K562 (cell line): ENCODE data around the gene RTL1. TPM values are rescaled to one million over a fixed set of nuclear protein-coding genes. Genes with fewer than 3 reads are reported as not detected.

Experiments used
- FOXK2 ChIP-seq, 2 experiments: fragments of 450-650 bp; IDR thresholded peaks in 1 of 2; conservative IDR thresholded peaks in 1 of 2; 2 replicates each; pipeline ENCODE4 v1.6.1; 2016; ENCODE audit warnings: low read depth in 2 of 2, mild to moderate bottlenecking in 1 of 2
- MCM7 ChIP-seq, 2 experiments: fragments of 450-650 bp; IDR thresholded peaks; 2 replicates each; pipeline ENCODE4 v1.6.1; 2016 to 2018
- MTA1 ChIP-seq: fragments of 450-650 bp; IDR thresholded peaks from 2 replicates; pipeline ENCODE4 v1.6.1; 2017; ENCODE audit warnings: borderline replicate concordance
- MYC ChIP-seq, 2 experiments: fragments of 250-450 bp in 1 of 2; sonication (Bioruptor Pico) in 1 of 2; IDR thresholded peaks; 2 replicates each; pipeline versions ENCODE4 v1.5.1 to v1.6.1; 2012 to 2021; ENCODE audit warnings: low read depth in 2 of 2, borderline replicate concordance in 1 of 2, improper control_type of control experiment in 1 of 2, low read length in 1 of 2, mild to moderate bottlenecking in 1 of 2, moderate library complexity in 1 of 2
- NR2C1 ChIP-seq, 2 experiments: fragments of 450-650 bp; IDR thresholded peaks; 2 replicates each; pipeline ENCODE4 v1.6.1; 2017; ENCODE audit warnings: mild to moderate bottlenecking in 2 of 2, antibody characterized with exemption in 1 of 2, inconsistent platforms in 1 of 2, missing compliant biosample characterization in 1 of 2, missing genetic modification characterization in 1 of 2
- NUFIP1 ChIP-seq: fragments of 450-650 bp; IDR thresholded peaks from 2 replicates; pipeline ENCODE4 v1.6.1; 2018; ENCODE audit not compliant: partially characterized antibody
- ZNF311 ChIP-seq: fragments of 250-450 bp; sonication (Bioruptor Pico); IDR thresholded peaks from 2 replicates; pipeline ENCODE4 v1.4.0; 2020; ENCODE audit warnings: mild to moderate bottlenecking, moderate library complexity
- polyA plus RNA-seq, 8 experiments: library from polyadenylated mRNA; depleted of rRNA in 4 of 8; stranded (reverse) in 5 of 8; unstranded in 3 of 8; fragments of >200 nt; fragmentation: Nextera tagmentation in 2 of 8; fragmentation: Illumina TruSeq in 1 of 8; extraction: Ambion mirVana in 2 of 8; extraction: Trizol in 1 of 8; gene quantifications; 2 replicates each; pipeline versions ENCODE4 v1.2.1 to v1.2.3, GENCODE V29; 2011 to 2014; ENCODE audit warnings: inconsistent platforms in 1 of 8, missing spikeins in 1 of 8
- total RNA-seq, 7 experiments: library from RNA; depleted of rRNA in 6 of 7; stranded (reverse); fragments of >200 nt in 6 of 7; fragmentation: Illumina TruSeq in 2 of 7; extraction: Trizol in 2 of 7; gene quantifications; 2 replicates each; pipeline versions ENCODE4 v1.2.1 to v1.2.3, GENCODE V29; 2011 to 2021; ENCODE audit warnings: low replicate concordance in 1 of 7
- TF ChIP-seq, protein P1 (sequence below): fragments of 450-650 bp; IDR thresholded peaks from 2 replicates; pipeline ENCODE4 v1.6.1; 2017; ENCODE audit warnings: antibody characterized with exemption, mild to moderate bottlenecking
- TF ChIP-seq, protein P2 (sequence below): fragments of 150-350 bp; IDR thresholded peaks from 2 replicates; pipeline ENCODE4 v1.6.1; 2014; ENCODE audit warnings: low read depth, mild to moderate bottlenecking, low read length, borderline replicate concordance
- TF ChIP-seq, protein P3 (sequence below), 3 experiments: fragments of 200-800 bp in 1 of 3; fragments of 250-450 bp in 1 of 3; fragments of 450-650 bp in 1 of 3; sonication (Bioruptor Pico) in 1 of 3; sonication (Bioruptor generic) in 1 of 3; formaldehyde crosslinking in 1 of 3; IDR thresholded peaks; 2 replicates each; pipeline versions ENCODE4 v1.6.1 to v1.8.0; 2016 to 2022; ENCODE audit warnings: mild to moderate bottlenecking in 2 of 3, missing genetic modification characterization in 2 of 3, missing compliant biosample characterization in 1 of 3, moderate library complexity in 1 of 3

RTL1 gene
- total and polyA plus RNA-seq, 9 of the 15 experiments (the other 6 are each of a cell fraction or from before 2014, with no cell fraction given) = not detected

DNA sequence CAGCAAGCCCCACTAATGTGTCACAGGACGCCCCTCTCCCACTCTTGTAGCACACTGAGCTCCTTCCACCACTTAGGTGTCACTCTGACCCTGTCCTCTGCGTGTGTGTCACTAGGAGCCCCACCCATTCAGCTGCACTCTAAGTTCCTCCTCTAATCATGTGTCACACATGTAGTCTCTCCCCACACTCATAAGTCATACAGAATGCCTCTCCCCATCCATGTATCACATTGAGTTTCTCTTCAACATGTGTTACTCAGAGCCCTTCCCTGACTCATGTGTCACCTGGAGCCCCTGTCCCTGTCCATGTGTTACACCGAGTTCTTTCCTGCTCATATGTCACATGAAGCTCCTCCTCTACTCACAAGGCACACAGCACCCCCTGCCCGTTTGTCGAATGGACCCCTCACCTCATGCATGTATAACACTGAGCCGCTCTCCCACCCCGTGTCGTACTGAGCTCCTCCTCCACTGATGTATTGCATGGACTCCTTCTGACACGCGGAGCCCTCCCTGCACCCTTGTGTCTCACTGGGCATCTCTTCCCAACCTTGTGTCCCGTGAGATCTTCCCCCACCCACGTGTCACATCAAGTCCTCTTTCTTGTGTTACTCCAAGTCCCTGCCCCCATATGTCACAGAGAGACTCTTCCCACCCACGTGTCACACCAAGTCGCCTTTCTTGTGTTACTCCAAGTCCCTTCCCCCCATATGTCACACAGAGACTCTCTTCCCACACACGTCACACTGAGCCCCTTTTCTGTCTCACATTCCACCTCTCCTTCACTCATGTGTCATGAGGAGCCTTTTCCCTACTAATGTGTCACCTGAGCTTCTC is 31.0 kb downstream of the RTL1 start (continued):
- TF ChIP-seq MYC (IDR thresholded peaks at IDR 0.05; ENCODE audit: low read depth, low read length) (no peak), MYC (CRISPR knock-in tag; IDR thresholded peaks at IDR 0.05; ENCODE audit: borderline replicate concordance, low read depth) (no peak), MTA1 (no peak), NR2C1 (IDR thresholded peaks at IDR 0.05) (no peak), NR2C1 (tag; IDR thresholded peaks at IDR 0.05) (no peak), NUFIP1 (no peak), MCM7 (IDR thresholded peaks at IDR 0.05) (no peak), ZNF311 (no peak), FOXK2 (conservative IDR thresholded peaks at IDR 0.05 in 1 of 2, IDR thresholded peaks at IDR 0.05 in 1 of 2; ENCODE audit: low read depth in 2 of 2) (no peak)
- TF ChIP-seq, protein P1, sequence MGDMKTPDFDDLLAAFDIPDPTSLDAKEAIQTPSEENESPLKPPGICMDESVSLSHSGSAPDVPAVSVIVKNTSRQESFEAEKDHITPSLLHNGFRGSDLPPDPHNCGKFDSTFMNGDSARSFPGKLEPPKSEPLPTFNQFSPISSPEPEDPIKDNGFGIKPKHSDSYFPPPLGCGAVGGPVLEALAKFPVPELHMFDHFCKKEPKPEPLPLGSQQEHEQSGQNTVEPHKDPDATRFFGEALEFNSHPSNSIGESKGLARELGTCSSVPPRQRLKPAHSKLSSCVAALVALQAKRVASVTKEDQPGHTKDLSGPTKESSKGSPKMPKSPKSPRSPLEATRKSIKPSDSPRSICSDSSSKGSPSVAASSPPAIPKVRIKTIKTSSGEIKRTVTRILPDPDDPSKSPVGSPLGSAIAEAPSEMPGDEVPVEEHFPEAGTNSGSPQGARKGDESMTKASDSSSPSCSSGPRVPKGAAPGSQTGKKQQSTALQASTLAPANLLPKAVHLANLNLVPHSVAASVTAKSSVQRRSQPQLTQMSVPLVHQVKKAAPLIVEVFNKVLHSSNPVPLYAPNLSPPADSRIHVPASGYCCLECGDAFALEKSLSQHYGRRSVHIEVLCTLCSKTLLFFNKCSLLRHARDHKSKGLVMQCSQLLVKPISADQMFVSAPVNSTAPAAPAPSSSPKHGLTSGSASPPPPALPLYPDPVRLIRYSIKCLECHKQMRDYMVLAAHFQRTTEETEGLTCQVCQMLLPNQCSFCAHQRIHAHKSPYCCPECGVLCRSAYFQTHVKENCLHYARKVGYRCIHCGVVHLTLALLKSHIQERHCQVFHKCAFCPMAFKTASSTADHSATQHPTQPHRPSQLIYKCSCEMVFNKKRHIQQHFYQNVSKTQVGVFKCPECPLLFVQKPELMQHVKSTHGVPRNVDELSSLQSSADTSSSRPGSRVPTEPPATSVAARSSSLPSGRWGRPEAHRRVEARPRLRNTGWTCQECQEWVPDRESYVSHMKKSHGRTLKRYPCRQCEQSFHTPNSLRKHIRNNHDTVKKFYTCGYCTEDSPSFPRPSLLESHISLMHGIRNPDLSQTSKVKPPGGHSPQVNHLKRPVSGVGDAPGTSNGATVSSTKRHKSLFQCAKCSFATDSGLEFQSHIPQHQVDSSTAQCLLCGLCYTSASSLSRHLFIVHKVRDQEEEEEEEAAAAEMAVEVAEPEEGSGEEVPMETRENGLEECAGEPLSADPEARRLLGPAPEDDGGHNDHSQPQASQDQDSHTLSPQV = peak; percentile 12; the same call in 1 of the 2 replicates
- TF ChIP-seq, protein P2, sequence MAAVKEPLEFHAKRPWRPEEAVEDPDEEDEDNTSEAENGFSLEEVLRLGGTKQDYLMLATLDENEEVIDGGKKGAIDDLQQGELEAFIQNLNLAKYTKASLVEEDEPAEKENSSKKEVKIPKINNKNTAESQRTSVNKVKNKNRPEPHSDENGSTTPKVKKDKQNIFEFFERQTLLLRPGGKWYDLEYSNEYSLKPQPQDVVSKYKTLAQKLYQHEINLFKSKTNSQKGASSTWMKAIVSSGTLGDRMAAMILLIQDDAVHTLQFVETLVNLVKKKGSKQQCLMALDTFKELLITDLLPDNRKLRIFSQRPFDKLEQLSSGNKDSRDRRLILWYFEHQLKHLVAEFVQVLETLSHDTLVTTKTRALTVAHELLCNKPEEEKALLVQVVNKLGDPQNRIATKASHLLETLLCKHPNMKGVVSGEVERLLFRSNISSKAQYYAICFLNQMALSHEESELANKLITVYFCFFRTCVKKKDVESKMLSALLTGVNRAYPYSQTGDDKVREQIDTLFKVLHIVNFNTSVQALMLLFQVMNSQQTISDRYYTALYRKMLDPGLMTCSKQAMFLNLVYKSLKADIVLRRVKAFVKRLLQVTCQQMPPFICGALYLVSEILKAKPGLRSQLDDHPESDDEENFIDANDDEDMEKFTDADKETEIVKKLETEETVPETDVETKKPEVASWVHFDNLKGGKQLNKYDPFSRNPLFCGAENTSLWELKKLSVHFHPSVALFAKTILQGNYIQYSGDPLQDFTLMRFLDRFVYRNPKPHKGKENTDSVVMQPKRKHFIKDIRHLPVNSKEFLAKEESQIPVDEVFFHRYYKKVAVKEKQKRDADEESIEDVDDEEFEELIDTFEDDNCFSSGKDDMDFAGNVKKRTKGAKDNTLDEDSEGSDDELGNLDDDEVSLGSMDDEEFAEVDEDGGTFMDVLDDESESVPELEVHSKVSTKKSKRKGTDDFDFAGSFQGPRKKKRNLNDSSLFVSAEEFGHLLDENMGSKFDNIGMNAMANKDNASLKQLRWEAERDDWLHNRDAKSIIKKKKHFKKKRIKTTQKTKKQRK = no peak
- TF ChIP-seq, protein P3, sequence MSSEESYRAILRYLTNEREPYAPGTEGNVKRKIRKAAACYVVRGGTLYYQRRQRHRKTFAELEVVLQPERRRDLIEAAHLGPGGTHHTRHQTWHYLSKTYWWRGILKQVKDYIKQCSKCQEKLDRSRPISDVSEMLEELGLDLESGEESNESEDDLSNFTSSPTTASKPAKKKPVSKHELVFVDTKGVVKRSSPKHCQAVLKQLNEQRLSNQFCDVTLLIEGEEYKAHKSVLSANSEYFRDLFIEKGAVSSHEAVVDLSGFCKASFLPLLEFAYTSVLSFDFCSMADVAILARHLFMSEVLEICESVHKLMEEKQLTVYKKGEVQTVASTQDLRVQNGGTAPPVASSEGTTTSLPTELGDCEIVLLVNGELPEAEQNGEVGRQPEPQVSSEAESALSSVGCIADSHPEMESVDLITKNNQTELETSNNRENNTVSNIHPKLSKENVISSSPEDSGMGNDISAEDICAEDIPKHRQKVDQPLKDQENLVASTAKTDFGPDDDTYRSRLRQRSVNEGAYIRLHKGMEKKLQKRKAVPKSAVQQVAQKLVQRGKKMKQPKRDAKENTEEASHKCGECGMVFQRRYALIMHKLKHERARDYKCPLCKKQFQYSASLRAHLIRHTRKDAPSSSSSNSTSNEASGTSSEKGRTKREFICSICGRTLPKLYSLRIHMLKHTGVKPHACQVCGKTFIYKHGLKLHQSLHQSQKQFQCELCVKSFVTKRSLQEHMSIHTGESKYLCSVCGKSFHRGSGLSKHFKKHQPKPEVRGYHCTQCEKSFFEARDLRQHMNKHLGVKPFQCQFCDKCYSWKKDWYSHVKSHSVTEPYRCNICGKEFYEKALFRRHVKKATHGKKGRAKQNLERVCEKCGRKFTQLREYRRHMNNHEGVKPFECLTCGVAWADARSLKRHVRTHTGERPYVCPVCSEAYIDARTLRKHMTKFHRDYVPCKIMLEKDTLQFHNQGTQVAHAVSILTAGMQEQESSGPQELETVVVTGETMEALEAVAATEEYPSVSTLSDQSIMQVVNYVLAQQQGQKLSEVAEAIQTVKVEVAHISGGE (CRISPR knock-in tag; IDR thresholded peaks at IDR 0.05) = peak in 1 of 3 experiments; percentile 60; a peak in 2 of 6 replicates
